Endothelial cell of umbilical vein (primary cell): ENCODE data around the gene SEMA3G. TPM values are rescaled to one million over a fixed set of nuclear protein-coding genes. Genes with fewer than 3 reads are reported as not detected.

Experiments used
- BruUV-seq: library from RNA; stranded (reverse); fragments of 400-500 nt; replicated peaks from 2 replicates; lab custom pipeline; 2021; lab: Mats Ljungman, UMichigan
- CTCF ChIA-PET: fragments of 300-600, 350-600 bp; sonication (Branson Sonifier 250); formaldehyde crosslinking; loops from one replicate; lab custom pipeline; 2021; ENCODE audit warnings: antibody characterized with exemption, inconsistent platforms; lab: Charles Lee
- POLR2A ChIA-PET: fragments of 300-600, 350-600 bp; sonication (Branson Sonifier 250); formaldehyde crosslinking; loops from one replicate; lab custom pipeline; 2021; ENCODE audit warnings: antibody characterized with exemption, inconsistent platforms; lab: Charles Lee
- DNase-seq: peaks from one replicate; pipeline ENCODE4 v3.0.0-alpha.2; 2011; ENCODE audit warnings: low read depth, low spot score
- FAIRE-seq: peaks from 2 replicates; lab custom pipeline; 2011; peaks lifted over from hg19 to GRCh38; lab: Jason Lieb, UNC
- H2AFZ ChIP-seq: 2 replicates; pipeline ENCODE4 v1.6.0; 2012; ENCODE audit warnings: low read depth, low read length, control low read depth, inconsistent platforms
- H3K27ac ChIP-seq: 2 replicates; pipeline ENCODE4 v1.5.1; 2011; ENCODE audit warnings: low read depth, mild to moderate bottlenecking, control low read depth, low read length, moderate library complexity; ENCODE audit not compliant: insufficient read depth
- H3K27me3 ChIP-seq, 2 experiments: 2 replicates each; pipeline versions ENCODE4 v1.6.0 to v1.6.1; 2011; ENCODE audit warnings: low read length in 2 of 2, mixed read lengths in 1 of 2; ENCODE audit not compliant: control insufficient read depth in 2 of 2, insufficient read depth in 2 of 2
- H3K36me3 ChIP-seq, 2 experiments: 2 replicates in 1 of 2; 3 replicates in 1 of 2; pipeline ENCODE4 v1.5.1; 2011; ENCODE audit warnings: low read length in 2 of 2, mild to moderate bottlenecking in 1 of 2, moderate library complexity in 1 of 2; ENCODE audit not compliant: control insufficient read depth in 2 of 2, insufficient read depth in 2 of 2; ENCODE audit errors: extremely low read depth in 1 of 2
- H3K4me1 ChIP-seq: 3 replicates; pipeline ENCODE4 v1.5.1; 2011; ENCODE audit warnings: mild to moderate bottlenecking, low read length; ENCODE audit not compliant: control insufficient read depth, insufficient read depth; ENCODE audit errors: extremely low read depth
- H3K4me2 ChIP-seq: 2 replicates; pipeline ENCODE4 v1.6.1; 2011; ENCODE audit warnings: low read length, control low read depth, mixed read lengths; ENCODE audit not compliant: insufficient read depth
- H3K4me3 ChIP-seq, 3 experiments: fragments of 200-600 bp in 1 of 3; sonication (generic), shearing (Covaris generic) in 1 of 3; replicated peaks in 1 of 3; 2 replicates each; pipeline ENCODE4 v1.5.1; 2011 to 2016; ENCODE audit warnings: control low read depth in 3 of 3, low read length in 3 of 3, mild to moderate bottlenecking in 2 of 3, inconsistent platforms in 1 of 3, low read depth in 1 of 3, moderate library complexity in 1 of 3; ENCODE audit not compliant: insufficient read depth in 1 of 3
- H3K79me2 ChIP-seq: 2 replicates; pipeline ENCODE4 v1.6.0; 2012; ENCODE audit warnings: low read length, inconsistent platforms; ENCODE audit not compliant: control insufficient read depth, insufficient read depth
- H3K9ac ChIP-seq: replicated peaks from 2 replicates; pipeline ENCODE3; 2011; ENCODE audit warnings: low read length, control low read depth; ENCODE audit not compliant: insufficient read depth; ENCODE audit errors: extremely low read depth
- H3K9me1 ChIP-seq: replicated peaks from 3 replicates; pipeline ENCODE4 v1.6.0; 2011; ENCODE audit warnings: mild to moderate bottlenecking, low read length; ENCODE audit not compliant: control insufficient read depth, insufficient read depth; ENCODE audit errors: extremely low read depth
- H3K9me3 ChIP-seq: replicated peaks from 2 replicates; pipeline ENCODE4 v1.5.1; 2012; ENCODE audit warnings: low read length, inconsistent platforms; ENCODE audit not compliant: control insufficient read depth, insufficient read depth
- H4K20me1 ChIP-seq: replicated peaks from 2 replicates; pipeline ENCODE3; 2011; ENCODE audit warnings: mild to moderate bottlenecking, low read length; ENCODE audit not compliant: control insufficient read depth, insufficient read depth; ENCODE audit errors: extremely low read depth
- CTCF ChIP-seq, 2 donors: IDR thresholded peaks; 1 replicate in 1 of 2; 2 replicates in 1 of 2; pipeline ENCODE4 v1.5.1; 2011; ENCODE audit warnings: low read length in 2 of 2, mild to moderate bottlenecking in 2 of 2, moderate library complexity in 2 of 2, control low read depth in 1 of 2, inconsistent platforms in 1 of 2, low read depth in 1 of 2; ENCODE audit not compliant: insufficient read depth in 1 of 2; ENCODE audit errors: extremely low read depth in 1 of 2
- EZH2 ChIP-seq: IDR thresholded peaks from 2 replicates; pipeline ENCODE4 v1.6.1; 2012; ENCODE audit warnings: borderline replicate concordance, low read depth, mild to moderate bottlenecking, moderate library complexity, low read length, inconsistent platforms; ENCODE audit not compliant: severe bottlenecking
- FOS ChIP-seq: IDR thresholded peaks from 2 replicates; pipeline ENCODE4 v1.6.1; 2011; ENCODE audit warnings: mild to moderate bottlenecking, low read length, moderate library complexity, borderline replicate concordance; ENCODE audit not compliant: insufficient read depth
- GATA2 ChIP-seq: IDR thresholded peaks from 2 replicates; pipeline ENCODE4 v1.7.0; 2011; ENCODE audit warnings: low read depth, mild to moderate bottlenecking, moderate library complexity, mixed read lengths, low read length; ENCODE audit not compliant: insufficient read length, insufficient read depth
- JUN ChIP-seq: IDR thresholded peaks from 2 replicates; pipeline ENCODE4 v1.6.1; 2011; ENCODE audit warnings: borderline replicate concordance, low read depth; ENCODE audit not compliant: insufficient read length, insufficient read depth
- MAX ChIP-seq: IDR thresholded peaks from 2 replicates; pipeline ENCODE4 v1.6.1; 2011; ENCODE audit not compliant: insufficient read depth, insufficient read length
- POLR2AphosphoS5 ChIP-seq: IDR thresholded peaks from 2 replicates; pipeline ENCODE4 v1.6.1; 2012; ENCODE audit warnings: low read depth, mild to moderate bottlenecking, control low read depth, low read length, moderate library complexity; ENCODE audit not compliant: insufficient read depth
- dilution Hi-C: fragments of 300-500 bp; cut with MboI; formaldehyde crosslinking; loops from one replicate; pipeline ENCODE4 v1.15.0; 2019; ENCODE audit warnings: low sequenced_read_pairs; ENCODE audit not compliant: extremely low pct_ligation_motif_present
- intact Hi-C: fragments of 100-400 bp; cut with micrococcal nuclease; formaldehyde crosslinking; loops from one replicate; pipeline ENCODE4 v1.10.0; 2022
- polyA plus RNA-seq, 4 experiments: library from polyadenylated mRNA; depleted of rRNA in 3 of 4; stranded (reverse) in 3 of 4; unstranded in 1 of 4; fragments of >200 nt; gene quantifications; 2 replicates each; pipeline versions ENCODE4 v1.2.1 to v1.2.3, GENCODE V29; 2011 to 2012; ENCODE audit warnings: missing spikeins in 1 of 4
- total RNA-seq: library from RNA; stranded (reverse); gene quantifications from 2 replicates; pipeline ENCODE4 v1.2.3, GENCODE V29; 2021

Gene SEMA3G
- total and polyA plus RNA-seq, 2 donors (not counting 3 experiments of a cell fraction or from before 2014, with no cell fraction given), result 22.6 to 27.9 TPM

- no peak overlapping the region for H2AFZ ChIP-seq
- H3K36me3 ChIP-seq, result peaks cover 0 to 20% of the 10 kb centered on the region in 2 experiments
- no peaks in the 10 kb centered on the region for H3K4me1 ChIP-seq
- intact Hi-C loops (no loop called here), dilution Hi-C loops (no loop called here)
- CTCF ChIA-PET, result no interaction called here
- no peaks in the 10 kb centered on the region for H4K20me1 ChIP-seq
- no peaks in the 10 kb centered on the region for H3K27me3 ChIP-seq
- POLR2A ChIA-PET, result no interaction called here
- no peak for DNase-seq
- H3K9me1 ChIP-seq, result no peaks in the 10 kb centered on the region
- TF ChIP-seq GATA2 (no peak), POLR2AphosphoS5 (no peak), FOS (no peak)
- no peaks in the 10 kb centered on the region for H3K79me2 ChIP-seq
- no peak overlapping the region for H3K9ac ChIP-seq
- BruUV-seq, result no TSS peak
- no peak overlapping the region for H3K4me2 ChIP-seq
- H3K9me3 ChIP-seq, result no peaks in the 10 kb centered on the region
- FAIRE-seq, result no peak
- H3K4me3 ChIP-seq, result no peak overlapping the region
- no peak overlapping the region for H3K27ac ChIP-seq
Observed at GRCh38 chr3:52440249-52440551, 4.7 kb downstream of the SEMA3G start.

DNA sequence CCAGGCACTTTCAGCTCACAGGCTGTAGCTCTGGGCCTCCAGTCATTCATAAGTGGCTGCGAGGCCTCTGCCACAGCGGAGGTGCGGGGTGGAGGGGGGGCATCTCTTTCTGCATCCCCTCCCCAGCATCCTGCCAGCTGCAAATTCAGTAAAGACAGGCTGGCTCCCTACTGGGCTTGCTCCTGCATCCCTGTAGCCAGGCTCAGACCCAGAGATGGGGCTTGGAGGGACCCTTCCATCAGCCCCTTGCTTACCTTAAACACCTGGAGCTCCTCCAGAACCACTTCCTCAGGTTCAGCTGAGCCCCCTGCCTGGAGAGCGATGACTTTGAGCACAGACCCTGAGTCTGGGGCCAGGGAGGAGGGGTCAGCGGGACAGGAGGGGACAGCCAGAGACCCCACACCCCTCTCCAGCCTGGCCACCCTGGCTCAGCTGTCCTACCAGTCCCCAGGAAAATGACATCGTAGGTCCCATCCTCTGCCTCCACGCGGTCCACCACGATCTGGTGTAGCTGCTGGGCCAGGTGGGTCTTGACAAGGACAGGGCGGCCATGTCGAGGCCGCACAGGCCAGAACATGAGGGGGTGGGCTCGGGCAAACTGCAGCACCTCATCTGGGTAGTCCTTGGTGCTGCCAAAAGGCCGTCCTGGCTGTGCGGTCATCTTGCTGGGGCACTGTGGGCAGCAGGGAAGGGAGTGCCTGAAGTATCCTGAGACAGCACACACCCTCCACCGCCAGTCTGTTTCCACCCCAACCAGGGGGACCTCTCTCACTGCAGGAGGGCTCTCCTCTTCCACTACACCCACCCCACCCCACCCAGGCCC lies 5.3 kb downstream of the SEMA3G start:
- dilution Hi-C loops, result no loop called here
- H3K79me2 ChIP-seq, result no peaks in the 10 kb centered on the region
- no peak overlapping the region for H3K4me2 ChIP-seq
- DNase-seq (no peak), FAIRE-seq (no peak)
- no peaks in the 10 kb centered on the region for H3K9me1 ChIP-seq
- H3K9me3 ChIP-seq, result no peaks in the 10 kb centered on the region
- BruUV-seq, result no TSS peak
- no peak overlapping the region for H3K9ac ChIP-seq
- H3K4me3 ChIP-seq, result no peak overlapping the region
- TF ChIP-seq CTCF (IDR thresholded peaks at IDR 0.05; ENCODE audit: extremely low read depth in 1 of 2, insufficient read depth in 1 of 2, low read depth in 1 of 2, low read length in 2 of 2) (no peak), GATA2 (no peak), MAX (no peak), JUN (no peak), FOS (no peak), EZH2 (no peak), POLR2AphosphoS5 (no peak)
- H3K36me3 ChIP-seq, result peaks cover 0 to 20% of the 10 kb centered on the region in 2 experiments
- no peaks in the 10 kb centered on the region for H3K27me3 ChIP-seq
- H4K20me1 ChIP-seq, result no peaks in the 10 kb centered on the region
- no peak overlapping the region for H2AFZ ChIP-seq
- ChIA-PET CTCF (interaction anchor here (1.0 kb wide), 1 partner anchor 12 kb away, joined by 5 read pairs; no protein-coding TSS in a partner anchor), POLR2A (no interaction called here)
- H3K27ac ChIP-seq, result no peak overlapping the region
- no peaks in the 10 kb centered on the region for H3K4me1 ChIP-seq
- intact Hi-C loops, result no loop called here
